K562 (cell line): ENCODE measurements around the gene PYGL. TPM values are rescaled to one million over a fixed set of nuclear protein-coding genes. Genes with fewer than 3 reads are reported as not detected.

ENCODE experiments used
- EGR1 ChIP-seq: fragments of 450-650 bp; conservative IDR thresholded peaks from 2 replicates; pipeline ENCODE4 v1.6.1; 2017; ENCODE audit warnings: mild to moderate bottlenecking
- FOXK1 ChIP-seq: sonication (generic); formaldehyde crosslinking; IDR thresholded peaks from 2 replicates; pipeline ENCODE4 v1.8.0; 2022; ENCODE audit warnings: missing genetic modification reagents, mild to moderate bottlenecking, borderline replicate concordance
- GATA2 ChIP-seq: sonication (generic); formaldehyde crosslinking; IDR thresholded peaks from 2 replicates; pipeline ENCODE4 v1.4.0; 2020; ENCODE audit warnings: mild to moderate bottlenecking, missing genetic modification reagents
- LEF1 ChIP-seq: fragments of 450-650 bp; IDR thresholded peaks from 2 replicates; pipeline ENCODE4 v1.6.1; 2016; ENCODE audit warnings: mild to moderate bottlenecking
- MBD2 ChIP-seq: sonication (generic); IDR thresholded peaks from 2 replicates; pipeline ENCODE4 v1.6.1; 2016; ENCODE audit warnings: low read depth, borderline replicate concordance
- NR1H2 ChIP-seq: sonication (generic); formaldehyde crosslinking; IDR thresholded peaks from 2 replicates; pipeline ENCODE4 v1.4.0; 2020; ENCODE audit warnings: mild to moderate bottlenecking, missing genetic modification reagents
- POLR2G ChIP-seq: fragments of 200-400 bp; formaldehyde crosslinking; IDR thresholded peaks from 2 replicates; pipeline ENCODE4 v1.6.1; 2017; ENCODE audit warnings: low read depth, mild to moderate bottlenecking, antibody characterized with exemption, low read length, moderate library complexity
- SETDB1 ChIP-seq: IDR thresholded peaks from one replicate; pipeline ENCODE4 v1.6.1; 2012; ENCODE audit warnings: low read length, control low read depth, inconsistent platforms
- ZBTB7A ChIP-seq: IDR thresholded peaks from 2 replicates; pipeline ENCODE4 v1.6.1; 2011; ENCODE audit warnings: low read depth, mild to moderate bottlenecking, low read length, moderate library complexity, borderline replicate concordance; ENCODE audit not compliant: control insufficient read depth
- polyA plus RNA-seq, 8 experiments: library from polyadenylated mRNA; depleted of rRNA in 4 of 8; stranded (reverse) in 5 of 8; unstranded in 3 of 8; fragments of >200 nt; fragmentation: Nextera tagmentation in 2 of 8; fragmentation: Illumina TruSeq in 1 of 8; extraction: Ambion mirVana in 2 of 8; extraction: Trizol in 1 of 8; gene quantifications; 2 replicates each; pipeline versions ENCODE4 v1.2.1 to v1.2.3, GENCODE V29; 2011 to 2014; ENCODE audit warnings: inconsistent platforms in 1 of 8, missing spikeins in 1 of 8
- total RNA-seq, 7 experiments: library from RNA; depleted of rRNA in 6 of 7; stranded (reverse); fragments of >200 nt in 6 of 7; fragmentation: Illumina TruSeq in 2 of 7; extraction: Trizol in 2 of 7; gene quantifications; 2 replicates each; pipeline versions ENCODE4 v1.2.1 to v1.2.3, GENCODE V29; 2011 to 2021; ENCODE audit warnings: low replicate concordance in 1 of 7
- TF ChIP-seq, protein P1 (sequence below), 2 experiments: fragments of 450-650 bp; IDR thresholded peaks; 2 replicates each; pipeline ENCODE4 v1.6.1; 2016; ENCODE audit warnings: mild to moderate bottlenecking in 2 of 2, borderline replicate concordance in 1 of 2, low read depth in 1 of 2, moderate library complexity in 1 of 2
- TF ChIP-seq, protein P2 (sequence below): fragments of 450-650 bp; IDR thresholded peaks from 2 replicates; pipeline ENCODE4 v1.6.1; 2018; ENCODE audit not compliant: partially characterized antibody

The PYGL gene
- total and polyA plus RNA-seq, 9 of the 15 experiments (the other 6 are each of a cell fraction or from before 2014, with no cell fraction given), result 3.5 to 17.9 (median 13.1) TPM

DNA sequence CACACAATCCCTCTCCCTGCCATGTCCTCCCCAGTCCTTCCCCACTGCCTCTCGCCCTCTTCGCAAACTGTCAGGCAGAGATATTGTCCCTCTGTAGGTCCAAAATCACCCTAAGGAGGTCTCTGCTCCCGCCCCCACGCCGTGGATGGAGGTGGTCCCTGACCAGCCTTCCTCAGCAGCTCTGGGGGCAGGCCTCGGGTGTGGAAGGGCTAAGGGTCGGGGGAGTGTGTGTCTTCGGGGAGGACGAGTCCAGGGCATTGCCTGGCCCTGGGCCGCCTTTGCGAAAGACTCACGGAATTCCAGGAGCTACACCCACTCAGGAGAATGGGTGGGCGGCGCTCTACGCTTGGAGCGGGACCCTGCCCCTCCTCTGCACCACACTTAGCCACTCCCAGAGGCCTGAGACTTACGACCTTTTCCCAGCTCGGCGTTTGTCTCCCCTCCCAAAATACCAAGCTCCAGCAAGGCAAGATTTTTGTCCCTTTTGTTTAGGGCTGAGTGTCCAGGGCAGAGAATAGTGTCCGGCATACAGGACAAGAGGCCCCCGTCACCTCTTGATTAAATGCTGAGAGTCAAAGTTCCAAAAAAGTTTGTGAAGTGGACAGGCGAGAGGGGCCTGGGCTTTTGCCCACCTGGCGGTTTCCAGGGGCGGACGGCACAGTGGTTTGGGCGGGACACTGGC is 881 bp downstream of the PYGL start (continued):
- TF ChIP-seq, protein P1, sequence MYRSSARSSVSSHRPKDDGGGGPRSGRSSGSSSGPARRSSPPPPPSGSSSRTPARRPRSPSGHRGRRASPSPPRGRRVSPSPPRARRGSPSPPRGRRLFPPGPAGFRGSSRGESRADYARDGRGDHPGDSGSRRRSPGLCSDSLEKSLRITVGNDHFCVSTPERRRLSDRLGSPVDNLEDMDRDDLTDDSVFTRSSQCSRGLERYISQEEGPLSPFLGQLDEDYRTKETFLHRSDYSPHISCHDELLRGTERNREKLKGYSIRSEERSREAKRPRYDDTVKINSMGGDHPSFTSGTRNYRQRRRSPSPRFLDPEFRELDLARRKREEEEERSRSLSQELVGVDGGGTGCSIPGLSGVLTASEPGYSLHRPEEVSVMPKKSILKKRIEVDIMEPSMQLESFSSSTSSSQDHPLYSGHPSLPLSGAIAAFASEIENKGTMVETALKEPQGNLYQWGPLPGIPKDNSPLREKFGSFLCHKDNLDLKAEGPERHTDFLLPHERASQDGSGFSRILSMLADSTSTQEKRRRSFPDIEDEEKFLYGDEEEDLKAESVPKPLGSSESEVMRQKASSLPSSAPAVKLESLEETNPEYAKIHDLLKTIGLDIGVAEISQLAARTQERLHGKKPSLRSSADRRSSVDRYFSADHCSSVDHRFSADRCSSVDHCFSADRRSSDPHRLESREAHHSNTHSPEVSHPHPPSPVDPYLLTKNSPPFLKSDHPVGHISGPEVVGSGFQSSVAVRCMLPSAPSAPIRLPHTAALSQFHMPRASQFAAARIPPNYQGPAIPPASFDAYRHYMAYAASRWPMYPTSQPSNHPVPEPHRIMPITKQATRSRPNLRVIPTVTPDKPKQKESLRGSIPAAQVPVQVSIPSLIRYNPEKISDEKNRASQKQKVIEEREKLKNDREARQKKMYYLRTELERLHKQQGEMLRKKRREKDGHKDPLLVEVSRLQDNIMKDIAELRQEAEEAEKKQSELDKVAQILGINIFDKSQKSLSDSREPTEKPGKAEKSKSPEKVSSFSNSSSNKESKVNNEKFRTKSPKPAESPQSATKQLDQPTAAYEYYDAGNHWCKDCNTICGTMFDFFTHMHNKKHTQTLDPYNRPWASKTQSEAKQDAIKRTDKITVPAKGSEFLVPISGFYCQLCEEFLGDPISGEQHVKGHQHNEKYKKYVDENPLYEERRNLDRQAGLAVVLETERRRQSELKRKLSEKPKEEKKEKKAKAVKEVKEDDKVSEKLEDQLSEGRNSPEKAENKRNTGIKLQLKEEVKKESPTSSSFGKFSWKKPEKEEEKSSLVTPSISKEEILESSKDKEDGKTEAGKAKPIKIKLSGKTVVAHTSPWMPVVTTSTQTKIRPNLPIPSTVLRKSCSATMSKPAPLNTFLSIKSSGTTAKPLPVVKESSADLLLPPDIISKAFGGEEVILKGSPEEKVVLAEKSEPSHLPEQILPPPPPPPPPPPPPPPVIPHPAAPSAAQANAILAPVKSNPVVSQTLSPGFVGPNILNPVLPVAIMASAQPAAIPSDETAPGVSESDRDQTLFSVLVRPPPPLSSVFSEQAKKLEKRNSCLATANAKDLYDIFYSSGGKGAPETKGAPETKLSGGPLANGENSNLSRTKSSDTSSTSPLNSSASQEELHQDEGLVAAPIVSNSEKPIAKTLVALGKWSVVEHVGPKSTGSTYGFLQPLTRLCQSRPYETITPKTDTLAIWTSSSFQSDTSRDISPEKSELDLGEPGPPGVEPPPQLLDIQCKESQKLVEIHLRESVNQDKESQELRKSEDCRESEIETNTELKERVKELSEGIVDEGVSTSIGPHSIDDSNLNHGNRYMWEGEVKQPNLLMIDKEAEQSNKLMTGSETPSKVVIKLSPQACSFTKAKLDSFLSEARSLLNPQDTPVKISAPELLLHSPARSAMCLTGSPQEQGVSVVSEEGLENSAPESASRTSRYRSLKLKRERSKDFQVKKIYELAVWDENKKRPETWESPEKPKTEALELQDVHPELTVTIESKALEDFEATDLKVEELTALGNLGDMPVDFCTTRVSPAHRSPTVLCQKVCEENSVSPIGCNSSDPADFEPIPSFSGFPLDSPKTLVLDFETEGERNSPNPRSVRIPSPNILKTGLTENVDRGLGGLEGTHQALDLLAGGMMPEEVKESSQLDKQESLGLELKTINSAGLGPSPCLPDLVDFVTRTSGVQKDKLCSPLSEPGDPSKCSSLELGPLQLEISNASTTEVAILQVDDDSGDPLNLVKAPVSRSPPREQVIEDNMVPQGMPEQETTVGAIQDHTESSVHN (IDR thresholded peaks at IDR 0.05; ENCODE audit: borderline replicate concordance in 1 of 2, low read depth in 1 of 2), result no peak
- no peak for TF ChIP-seq MBD2
- TF ChIP-seq GATA2 (CRISPR knock-in tag), result 0 out of 2 replicates have a peak, but pooled peaks have one; percentile 8
- TF ChIP-seq FOXK1 (CRISPR knock-in tag), result no peak
- TF ChIP-seq EGR1, result peak; percentile 67
- 0 out of 2 replicates have a peak, but pooled peaks have one; percentile 10 for TF ChIP-seq POLR2G
- TF ChIP-seq, protein P2, sequence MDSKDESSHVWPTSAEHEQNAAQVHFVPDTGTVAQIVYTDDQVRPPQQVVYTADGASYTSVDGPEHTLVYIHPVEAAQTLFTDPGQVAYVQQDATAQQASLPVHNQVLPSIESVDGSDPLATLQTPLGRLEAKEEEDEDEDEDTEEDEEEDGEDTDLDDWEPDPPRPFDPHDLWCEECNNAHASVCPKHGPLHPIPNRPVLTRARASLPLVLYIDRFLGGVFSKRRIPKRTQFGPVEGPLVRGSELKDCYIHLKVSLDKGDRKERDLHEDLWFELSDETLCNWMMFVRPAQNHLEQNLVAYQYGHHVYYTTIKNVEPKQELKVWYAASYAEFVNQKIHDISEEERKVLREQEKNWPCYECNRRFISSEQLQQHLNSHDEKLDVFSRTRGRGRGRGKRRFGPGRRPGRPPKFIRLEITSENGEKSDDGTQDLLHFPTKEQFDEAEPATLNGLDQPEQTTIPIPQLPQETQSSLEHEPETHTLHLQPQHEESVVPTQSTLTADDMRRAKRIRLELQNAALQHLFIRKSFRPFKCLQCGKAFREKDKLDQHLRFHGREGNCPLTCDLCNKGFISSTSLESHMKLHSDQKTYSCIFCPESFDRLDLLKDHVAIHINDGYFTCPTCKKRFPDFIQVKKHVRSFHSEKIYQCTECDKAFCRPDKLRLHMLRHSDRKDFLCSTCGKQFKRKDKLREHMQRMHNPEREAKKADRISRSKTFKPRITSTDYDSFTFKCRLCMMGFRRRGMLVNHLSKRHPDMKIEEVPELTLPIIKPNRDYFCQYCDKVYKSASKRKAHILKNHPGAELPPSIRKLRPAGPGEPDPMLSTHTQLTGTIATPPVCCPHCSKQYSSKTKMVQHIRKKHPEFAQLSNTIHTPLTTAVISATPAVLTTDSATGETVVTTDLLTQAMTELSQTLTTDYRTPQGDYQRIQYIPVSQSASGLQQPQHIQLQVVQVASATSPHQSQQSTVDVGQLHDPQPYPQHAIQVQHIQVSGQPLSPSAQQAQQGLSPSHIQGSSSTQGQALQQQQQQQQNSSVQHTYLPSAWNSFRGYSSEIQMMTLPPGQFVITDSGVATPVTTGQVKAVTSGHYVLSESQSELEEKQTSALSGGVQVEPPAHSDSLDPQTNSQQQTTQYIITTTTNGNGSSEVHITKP, result peak; percentile 42
- no peak for TF ChIP-seq NR1H2
- TF ChIP-seq ZBTB7A, result peak; percentile 61; the same call in 1 of the 2 replicates
- no peak for TF ChIP-seq LEF1
- TF ChIP-seq SETDB1, result no peak
